ENCODE results near the gene FTCD.

- TF ChIP-seq CTCF (IDR thresholded peaks at IDR 0.05) (no peak), POLR2A (IDR thresholded peaks at IDR 0.05) (no peak)
Observed at GRCh38 chr21:46180079-46180722, 24.8 kb upstream of the FTCD start.

Measured in uterus (tissue), 2 donors.